Stimulated activated CD8-positive, alpha-beta memory T cell treated with anti-CD3 and anti-CD28 coated beads, Interleukin-2, amount 100 ng/mL, for 48 hours (primary cell): ENCODE results near the gene RIPOR3.
A peak's percentile ranks its signal among the peaks of the same experiment; 100 is the strongest.

Experiments
- DNase-seq, 2 donors: peaks; one replicate each; pipeline ENCODE4 v3.0.0-alpha.2; 2020; ENCODE audit warnings: low read depth in 2 of 2

Gene RIPOR3, protein sequence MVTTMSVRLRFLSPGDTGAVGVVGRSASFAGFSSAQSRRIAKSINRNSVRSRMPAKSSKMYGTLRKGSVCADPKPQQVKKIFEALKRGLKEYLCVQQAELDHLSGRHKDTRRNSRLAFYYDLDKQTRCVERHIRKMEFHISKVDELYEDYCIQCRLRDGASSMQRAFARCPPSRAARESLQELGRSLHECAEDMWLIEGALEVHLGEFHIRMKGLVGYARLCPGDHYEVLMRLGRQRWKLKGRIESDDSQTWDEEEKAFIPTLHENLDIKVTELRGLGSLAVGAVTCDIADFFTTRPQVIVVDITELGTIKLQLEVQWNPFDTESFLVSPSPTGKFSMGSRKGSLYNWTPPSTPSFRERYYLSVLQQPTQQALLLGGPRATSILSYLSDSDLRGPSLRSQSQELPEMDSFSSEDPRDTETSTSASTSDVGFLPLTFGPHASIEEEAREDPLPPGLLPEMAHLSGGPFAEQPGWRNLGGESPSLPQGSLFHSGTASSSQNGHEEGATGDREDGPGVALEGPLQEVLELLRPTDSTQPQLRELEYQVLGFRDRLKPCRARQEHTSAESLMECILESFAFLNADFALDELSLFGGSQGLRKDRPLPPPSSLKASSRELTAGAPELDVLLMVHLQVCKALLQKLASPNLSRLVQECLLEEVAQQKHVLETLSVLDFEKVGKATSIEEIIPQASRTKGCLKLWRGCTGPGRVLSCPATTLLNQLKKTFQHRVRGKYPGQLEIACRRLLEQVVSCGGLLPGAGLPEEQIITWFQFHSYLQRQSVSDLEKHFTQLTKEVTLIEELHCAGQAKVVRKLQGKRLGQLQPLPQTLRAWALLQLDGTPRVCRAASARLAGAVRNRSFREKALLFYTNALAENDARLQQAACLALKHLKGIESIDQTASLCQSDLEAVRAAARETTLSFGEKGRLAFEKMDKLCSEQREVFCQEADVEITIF

DNA sequence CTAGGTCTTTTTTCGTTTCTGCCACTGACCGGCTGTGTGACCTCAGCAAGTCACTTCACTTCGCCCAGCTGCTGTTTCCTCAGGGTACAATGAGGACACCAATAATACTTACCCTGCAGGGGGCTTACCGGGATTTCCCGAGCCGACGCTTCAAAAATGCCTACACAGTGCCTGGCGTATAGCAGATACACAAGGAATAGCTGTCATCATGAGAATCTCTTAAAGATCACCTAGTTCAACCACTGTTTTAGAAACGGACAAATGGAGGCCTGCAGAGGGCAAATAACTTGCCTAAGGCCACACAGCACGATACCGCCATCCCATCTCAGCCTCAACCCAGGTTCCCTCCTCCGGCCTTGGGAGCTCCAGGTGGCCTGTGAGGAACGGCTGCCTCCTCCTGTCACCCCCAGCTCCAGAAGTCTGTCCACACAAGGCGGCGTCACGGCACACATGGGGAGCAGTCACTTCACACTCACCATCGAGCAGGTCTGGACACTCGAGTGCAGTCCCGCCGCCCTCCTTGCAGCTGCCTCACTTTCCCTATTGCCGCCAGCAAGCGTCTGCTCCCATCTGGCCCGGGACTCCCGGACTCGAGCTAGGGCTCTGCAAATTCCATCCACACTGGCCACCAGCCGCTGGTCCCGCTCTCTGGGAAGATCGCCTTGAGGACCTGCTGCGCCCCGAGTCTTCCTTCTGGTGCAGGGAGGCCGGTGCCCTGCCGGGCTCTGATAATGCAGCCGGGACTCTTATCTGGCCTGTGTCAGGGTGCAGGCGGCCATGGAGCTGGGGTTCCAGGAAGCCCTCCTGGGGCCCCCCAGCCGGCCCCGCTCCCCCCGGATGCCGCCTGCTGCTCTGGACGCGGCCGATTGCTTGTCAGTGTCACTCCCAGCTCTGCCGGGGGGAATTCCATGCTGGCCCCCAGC lies at the start of gene RIPOR3:
Gene RIPOR3, minus strand, starts transcription at position 893 of the 923 bp plus-strand sequence. Its CDS starts 414 bp downstream, at position 479.
- no peak for DNase-seq

DNA sequence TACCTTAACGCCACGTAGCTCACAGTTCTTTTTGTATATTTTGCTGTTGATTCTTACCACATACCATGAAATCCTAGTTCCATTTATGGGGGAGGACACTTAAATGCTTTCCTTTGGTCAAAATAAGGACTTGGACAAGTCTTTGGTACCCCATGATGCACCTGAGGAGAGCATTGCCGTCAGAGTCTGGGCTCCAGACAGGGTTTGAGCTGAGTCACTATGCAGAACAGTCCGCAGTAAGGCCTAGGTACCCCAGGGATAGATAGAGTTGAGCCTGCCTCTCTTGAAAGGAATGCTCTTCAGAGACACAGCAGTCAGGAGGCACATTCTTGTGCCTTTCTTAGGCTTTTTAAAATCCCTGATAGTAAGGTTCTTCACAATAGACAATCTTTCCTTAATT lies 46.0 kb upstream of the RIPOR3 start:
- no peak for DNase-seq

DNA sequence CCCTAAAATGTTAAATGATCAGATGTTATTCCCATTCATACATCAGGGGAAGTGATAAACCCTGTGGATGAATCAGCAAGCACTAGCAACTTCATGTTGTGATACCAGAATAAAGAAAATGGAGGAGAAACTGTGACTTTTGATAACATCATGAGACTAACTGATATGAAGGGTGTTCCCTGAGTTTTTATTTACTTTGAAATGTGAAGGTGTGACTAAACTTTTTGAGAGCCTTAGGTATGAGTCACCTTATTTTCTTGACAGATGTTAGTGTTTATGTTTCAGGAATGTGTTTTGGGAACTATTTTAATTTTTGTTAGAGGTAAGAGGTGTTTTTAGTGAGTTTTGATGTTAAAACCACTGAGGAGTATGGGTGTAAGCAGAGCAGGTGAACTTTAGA lies 44.5 kb upstream of the RIPOR3 start:
- DNase-seq: no peak

DNA sequence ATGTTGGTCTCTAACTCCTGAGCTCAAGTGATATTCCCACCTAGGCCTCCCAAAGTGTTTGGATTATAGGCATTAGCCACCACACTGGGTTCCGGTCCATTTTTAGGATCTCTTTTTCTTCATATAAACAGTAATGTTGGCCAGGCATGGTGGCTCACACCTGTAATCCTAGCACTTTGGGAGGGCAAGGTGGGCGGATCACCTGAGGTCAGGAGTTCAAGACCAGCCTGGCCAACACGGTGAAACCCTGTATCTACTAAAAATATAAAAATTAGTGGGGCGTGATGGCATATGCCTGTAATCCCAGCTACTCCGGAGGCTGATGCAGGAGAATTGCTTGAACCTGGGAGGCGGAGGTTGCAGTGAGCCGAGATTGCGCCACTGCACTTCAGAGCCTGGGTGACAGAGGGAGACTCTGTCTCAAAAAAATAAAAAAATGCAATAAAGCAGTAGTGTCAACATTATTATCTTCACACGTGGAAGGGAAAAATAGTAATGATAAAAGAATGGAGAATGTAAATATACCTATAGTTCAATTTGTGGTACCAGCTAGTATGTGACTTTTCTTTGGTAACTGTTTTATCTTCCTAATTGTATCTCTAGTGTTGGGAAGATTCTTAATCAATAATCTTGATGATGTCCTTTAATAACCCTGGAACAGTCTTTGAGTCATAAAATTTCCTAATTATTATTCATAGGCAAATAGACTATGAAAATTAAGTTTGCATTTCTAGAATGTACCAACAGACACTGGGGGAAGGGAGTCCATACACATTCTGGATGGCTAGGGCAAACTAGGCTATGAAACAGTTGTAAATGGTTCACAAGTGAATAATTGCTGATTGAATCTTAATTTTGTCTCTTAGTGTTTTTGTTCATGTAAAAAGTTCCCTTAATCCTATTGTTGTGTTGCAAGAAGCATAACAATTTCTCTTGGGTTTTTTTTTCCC lies 43.7 kb upstream of the RIPOR3 start:
- no peak for DNase-seq

DNA sequence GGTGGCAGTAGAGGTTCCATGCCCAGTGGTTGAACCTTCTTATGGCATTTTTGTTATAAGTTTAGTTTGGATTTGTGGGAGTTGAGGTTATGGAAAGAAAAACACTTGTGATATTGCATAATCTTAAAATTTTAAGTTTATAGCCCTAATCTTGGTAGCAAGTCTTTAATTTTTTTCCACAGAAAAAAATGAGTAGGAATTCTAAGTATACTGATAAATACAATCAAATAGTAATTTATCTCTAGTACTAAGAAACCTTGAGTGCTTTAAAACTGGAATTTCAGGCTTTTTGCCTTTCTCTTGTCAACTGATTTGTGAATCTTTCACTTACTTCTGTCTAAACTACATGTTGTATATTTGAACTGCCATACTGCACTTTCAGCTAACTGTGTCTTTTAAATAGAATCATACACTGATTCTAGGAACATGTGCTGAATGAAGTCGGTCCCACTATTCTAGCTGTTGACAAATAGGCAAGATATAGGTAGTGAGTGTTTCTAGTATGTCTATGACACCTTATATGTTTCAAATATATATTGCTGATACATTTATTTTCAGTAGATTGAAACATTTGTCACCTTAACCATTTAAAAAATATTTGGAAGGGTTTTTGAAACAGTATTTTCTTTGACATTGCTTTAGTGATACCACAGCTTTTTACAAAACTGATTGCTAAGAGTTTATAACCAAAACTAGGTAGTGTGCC lies 42.5 kb upstream of the RIPOR3 start:
- no peak for DNase-seq

DNA sequence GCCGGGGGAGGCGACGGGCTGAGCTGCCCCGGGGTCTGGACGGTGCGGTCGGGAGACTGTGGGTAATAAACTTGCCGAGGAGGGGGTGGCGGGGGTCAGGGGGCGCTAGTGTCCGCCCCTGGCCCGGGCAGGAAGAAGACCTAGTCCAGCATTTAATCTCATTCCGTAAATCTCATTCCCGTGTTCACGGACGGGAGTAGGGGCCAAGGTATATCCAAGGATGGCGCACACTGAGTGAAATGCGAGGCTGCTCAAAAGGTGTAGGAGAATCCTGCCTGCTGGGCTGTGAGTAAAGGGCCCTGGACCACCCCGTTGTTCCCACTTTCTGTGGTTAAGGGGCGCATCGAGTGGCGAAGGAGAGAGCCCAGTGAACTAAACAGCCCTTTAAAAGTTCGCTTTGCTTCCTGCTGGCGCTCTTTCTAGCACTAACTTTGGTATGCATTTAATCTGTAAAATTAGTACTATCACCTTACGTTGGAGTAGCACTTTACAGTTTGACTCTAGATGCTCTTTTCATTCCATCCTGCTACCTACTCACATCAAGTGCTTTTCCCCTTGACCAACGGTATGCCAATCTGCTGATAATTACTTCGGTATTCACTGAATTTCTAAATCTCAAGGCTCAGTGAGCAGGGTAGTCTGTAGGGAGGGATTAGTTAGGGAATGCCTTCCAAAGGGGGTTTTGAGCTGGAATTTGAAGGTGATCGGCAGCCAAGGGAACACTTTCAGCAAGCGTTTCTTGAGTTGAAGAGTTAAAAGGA lies 40.8 kb upstream of the RIPOR3 start:
- no peak for DNase-seq

DNA sequence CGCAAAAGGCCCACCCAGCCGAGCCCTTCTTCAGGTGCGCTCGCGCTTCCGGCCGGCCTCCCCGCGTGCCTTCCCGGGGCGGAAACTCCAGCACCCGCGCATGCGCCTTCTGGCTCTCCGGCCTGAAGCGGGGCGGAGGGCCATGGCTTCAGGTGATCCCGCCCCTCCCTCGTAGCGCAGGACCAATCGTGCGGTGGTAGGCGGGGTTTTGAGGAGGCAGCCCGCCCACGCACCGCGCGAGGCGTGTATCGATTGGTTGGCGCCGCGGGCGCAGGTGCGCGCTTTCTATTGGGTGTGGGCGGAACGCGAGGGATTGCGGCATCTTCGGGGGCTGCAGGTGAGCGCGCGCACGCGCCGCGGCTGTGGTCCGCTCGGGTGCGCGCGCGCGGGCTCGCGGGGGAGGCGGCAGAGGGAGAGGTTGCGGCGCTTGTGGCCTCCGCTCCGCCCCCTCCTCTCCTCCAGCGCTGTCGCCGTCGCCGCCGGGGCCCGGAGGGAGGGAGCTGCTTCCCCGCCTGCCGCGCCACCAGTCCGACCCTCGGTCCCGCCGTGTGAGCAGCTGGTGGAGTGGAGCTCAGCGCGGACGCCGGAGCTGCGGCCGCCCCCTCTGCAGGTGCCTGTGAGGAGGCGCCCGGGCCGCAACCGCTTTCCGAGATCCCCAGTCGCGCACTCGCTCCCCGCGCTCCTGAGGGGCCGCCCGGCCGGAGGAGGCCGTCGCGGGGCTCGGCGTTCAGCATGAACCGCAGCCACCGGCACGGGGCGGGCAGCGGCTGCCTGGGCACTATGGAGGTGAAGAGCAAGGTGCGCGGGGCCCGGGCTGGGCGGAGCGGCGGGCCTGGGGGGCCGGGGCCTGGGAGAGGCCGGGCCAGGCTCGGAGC lies 40.0 kb upstream of the RIPOR3 start, which contains the start of gene PARD6B:
Gene PARD6B, plus strand, starts transcription at position 526 of the 875 bp plus-strand sequence. Its CDS starts 207 bp downstream, at position 733.
- peak; percentile 98 to 99 for DNase-seq

DNA sequence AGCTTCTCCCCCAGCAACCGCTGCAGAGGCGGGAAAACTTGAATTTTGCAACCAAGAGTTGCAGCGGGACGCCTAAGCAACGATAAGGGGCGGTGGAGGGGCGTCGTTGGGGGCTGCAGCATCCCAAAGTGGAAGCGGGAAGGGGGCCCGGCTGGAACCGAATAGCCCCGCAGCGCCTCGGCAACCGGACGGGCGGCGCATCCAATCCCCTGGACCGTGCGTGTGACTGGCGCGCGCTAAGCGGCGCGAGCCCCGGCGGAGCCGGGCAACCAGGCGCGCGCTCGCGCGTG lies 39.4 kb upstream of the RIPOR3 start:
- DNase-seq: no peak

DNA sequence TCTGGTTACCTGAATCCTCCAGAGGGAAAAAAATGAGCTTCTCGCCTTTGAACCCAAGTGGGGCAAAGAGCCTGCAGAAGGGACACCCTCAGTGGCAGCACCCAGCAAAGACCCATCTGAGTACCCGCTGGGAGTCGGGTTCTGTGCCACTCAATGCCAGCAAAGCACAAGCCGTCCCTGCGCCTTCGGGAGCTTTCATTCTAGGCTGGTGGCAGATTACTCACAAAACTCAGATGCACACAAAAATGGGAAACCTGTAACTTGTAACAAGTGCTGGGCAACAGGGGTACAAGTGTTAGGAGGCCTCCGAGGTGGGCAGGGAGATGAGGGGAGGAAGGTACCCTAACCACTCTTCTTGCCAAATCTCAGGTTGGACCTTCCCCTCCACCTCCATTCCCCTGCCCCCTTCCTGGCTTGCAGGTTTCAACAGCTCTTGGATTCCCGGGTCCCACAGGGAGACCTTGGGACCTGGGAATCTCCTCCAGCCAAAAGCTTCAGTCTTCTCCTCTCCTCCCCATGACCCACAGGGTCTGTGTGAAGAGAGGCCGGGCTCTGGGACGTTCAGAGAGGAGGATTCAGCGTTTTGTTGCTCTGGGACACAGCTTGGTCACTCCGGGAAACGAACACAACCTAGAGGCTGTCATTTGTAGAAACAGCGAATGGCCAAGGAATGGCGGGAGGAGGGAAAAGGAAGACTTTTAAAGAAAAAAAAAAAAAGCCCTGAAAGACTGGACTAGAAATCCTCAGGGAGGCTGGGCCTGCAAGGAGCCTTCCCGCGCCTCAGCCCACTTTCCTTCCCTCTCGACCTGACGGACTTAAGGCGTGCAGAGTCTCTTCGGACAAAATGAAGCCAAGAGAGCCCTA lies 38.8 kb upstream of the RIPOR3 start:
- no peak for DNase-seq

DNA sequence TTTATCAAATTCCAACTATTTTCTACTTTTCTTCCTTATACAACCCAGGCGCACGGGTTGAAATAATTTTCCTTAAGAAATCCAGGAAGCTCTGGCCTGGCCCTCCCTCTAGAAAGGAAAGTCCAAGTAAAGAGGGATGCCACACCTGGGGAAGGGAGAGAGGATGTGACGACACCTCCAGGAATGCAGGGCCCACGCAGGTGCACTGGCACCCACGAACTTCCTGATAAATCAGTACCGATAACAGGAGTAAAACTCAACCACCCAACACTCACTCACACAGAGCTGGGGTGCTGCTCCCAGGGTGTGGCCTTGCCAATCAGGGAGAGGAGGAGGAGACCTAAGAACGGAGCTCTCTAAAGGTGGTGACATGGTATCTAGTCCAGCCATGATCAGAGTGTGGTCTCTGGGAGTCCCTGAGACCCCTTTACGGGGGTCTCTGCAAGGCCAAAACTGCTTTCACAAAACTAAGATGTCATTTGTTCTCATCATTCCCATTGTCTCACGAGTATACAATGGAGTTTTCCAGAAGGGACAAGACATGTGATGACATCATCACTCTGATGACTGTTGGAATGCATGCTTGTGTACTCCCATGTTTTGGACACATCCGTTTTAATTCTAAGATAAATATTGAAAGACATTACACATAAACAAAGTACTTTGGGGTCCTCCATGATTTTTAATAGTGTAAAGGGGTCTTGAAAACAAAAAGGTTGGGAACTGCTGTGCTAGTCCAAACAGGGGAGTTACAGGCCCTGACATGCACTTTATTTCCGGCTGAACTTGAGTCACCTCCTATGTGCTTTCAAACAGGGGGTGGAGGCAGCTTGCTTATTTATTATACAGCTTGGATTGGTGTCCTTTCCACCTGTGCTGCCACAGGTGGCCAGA lies 37.9 kb upstream of the RIPOR3 start:
- DNase-seq: no peak

DNA sequence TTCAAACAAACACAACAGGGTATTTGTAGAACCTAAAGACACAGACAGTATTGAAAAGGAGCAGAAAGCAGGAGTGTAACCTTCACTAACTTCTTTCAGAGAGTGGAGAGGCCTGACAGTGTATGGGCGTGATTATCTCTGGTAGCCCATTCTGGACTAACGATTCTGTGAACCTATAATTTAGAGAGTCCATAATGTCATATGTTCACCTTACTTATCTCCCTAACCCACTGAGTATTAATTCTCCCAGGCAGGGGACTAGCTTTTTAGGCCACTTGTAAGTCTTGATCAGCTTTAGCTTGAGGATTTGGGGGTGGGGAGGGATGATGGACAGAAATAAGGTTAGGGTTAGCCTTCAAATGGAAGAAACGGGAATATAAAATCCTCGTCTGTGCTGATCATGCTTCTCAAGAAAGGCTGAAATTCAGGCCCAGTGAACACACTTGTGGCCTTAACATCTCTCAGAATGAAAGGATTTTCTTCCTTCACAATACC lies 37.2 kb upstream of the RIPOR3 start:
- DNase-seq: no peak

DNA sequence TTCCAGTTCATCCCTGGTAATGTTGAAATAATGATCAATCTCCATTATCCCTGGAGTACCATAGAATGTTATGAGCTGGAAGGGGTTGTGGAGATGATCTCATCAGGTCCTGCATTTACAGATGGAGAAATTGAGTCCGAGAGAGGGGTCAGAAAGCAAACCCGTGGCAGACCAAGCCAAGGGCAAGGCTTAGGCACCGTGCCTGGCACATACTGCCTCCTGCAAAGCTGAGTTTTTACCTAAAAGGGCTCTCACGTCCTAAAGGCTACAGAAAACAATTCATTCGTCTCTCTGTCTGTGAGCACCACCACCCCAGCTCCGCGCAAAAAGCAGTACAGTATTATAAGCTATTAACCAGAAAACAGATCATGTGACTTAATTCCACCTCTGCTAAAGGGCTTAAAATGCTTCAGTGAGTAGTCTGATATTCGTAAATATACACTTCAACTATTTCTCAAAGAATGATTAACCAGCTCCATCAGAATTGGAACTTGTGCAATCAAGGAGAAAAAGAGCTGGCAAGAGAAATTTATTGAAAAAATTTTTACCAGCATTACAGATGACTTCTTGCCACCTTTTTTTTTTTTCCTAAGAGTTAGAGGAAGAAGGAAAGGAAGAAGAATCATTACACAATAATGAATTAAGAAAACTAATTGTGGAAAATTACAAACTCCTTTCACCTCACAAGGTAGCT lies 36.6 kb upstream of the RIPOR3 start:
- no peak for DNase-seq

DNA sequence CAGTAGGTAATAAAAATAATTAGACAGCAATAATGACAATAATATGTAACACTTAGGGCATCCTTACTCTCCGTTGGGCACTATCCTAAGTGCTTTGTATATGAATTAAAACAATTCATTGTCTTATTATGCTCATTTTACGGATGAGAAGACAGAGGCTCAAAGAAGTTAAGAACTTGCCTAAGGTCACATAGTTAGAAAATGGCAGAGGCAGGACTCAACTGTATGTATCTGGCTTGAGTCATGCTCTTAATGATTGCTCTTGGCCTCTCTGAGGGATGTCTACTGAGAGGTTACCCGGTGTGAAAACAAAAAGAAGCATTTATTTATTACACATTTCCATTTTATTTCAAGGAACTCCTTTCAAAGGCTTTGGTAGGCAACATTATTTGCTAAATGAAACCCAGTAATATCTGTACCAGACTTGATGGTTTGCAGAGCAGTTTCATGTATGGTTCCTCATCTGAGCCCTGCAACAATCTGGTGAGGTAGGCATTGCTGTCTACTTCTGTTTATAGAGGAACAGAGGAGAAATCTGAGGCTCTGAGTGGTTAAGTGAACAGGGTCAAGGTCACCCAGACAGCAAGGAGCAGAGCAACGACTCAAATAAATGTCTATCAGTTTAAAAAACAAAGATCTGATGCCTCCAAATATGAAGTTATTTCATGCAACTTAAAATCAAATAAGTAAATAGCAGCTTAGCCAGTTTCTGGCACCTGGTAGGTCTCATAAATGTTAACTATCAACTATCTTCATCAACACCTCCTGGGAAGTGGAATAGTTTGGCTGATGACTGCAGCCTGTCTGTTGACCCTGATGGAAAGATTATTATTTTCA lies 35.8 kb upstream of the RIPOR3 start:
- DNase-seq: no peak

DNA sequence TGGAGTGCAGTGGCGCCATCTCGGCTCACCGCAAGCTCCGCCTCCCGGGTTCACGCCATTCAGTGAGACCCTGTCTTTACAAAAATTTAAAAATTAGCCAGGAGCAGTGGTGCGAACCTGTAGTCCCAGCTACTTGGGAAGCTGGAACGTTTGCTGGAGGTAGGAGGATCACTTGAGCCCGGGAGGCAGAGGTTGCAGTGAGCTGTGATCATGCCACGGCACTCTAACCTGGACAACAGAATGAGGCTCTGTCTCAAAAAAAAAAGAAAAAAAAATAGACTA lies 34.3 kb upstream of the RIPOR3 start:
- DNase-seq: no peak
